Spleen (tissue), 7 donors: ENCODE data around the gene ARHGEF28.

Experiments used
- CTCF ChIP-seq, 11 experiments: fragments of 200-600 bp in 7 of 11; fragments of 450-650 bp in 4 of 11; sonication (generic) in 4 of 11; IDR thresholded peaks in 8 of 11; conservative IDR thresholded peaks in 3 of 11; 1 replicate in 7 of 11; 2 replicates in 4 of 11; pipeline versions ENCODE4 v1.4.0 to v1.8.0; 2016 to 2021; ENCODE audit warnings: antibody characterized with exemption in 11 of 11, inconsistent platforms in 4 of 11, mild to moderate bottlenecking in 1 of 11
- POLR2AphosphoS5 ChIP-seq, 3 donors: sonication (generic); formaldehyde crosslinking; IDR thresholded peaks; one replicate each; pipeline ENCODE4 v1.5.1; 2017; ENCODE audit warnings: antibody characterized with exemption in 3 of 3
- donor health status: DM: no; HTN: no; CAD: no; lungs with moderate emphysema.
- donor health status: DM: no; HTN: no; CAD: no.
- donor health status: DM: no; HTN: no; CAD: no.

- TF ChIP-seq CTCF (IDR thresholded peaks at IDR 0.05 in 8 of 11, conservative IDR thresholded peaks at IDR 0.05 in 3 of 11) (no peak), POLR2AphosphoS5 (IDR thresholded peaks at IDR 0.05) (no peak)
These were observed 8.3 kb upstream of the ARHGEF28 start for GRCh38 chr5:73617510-73618279.
